Endothelial cell of umbilical vein (primary cell): ENCODE measurements around the gene ESAM. TPM values are rescaled to one million over a fixed set of nuclear protein-coding genes. Genes with fewer than 3 reads are reported as not detected.
A peak's percentile ranks its signal among the peaks of the same experiment; 100 is the strongest.

ENCODE experiments used
- BruUV-seq: library from RNA; stranded (reverse); fragments of 400-500 nt; replicated peaks from 2 replicates; lab custom pipeline; 2021; lab: Mats Ljungman, UMichigan
- CTCF ChIA-PET: fragments of 300-600, 350-600 bp; sonication (Branson Sonifier 250); formaldehyde crosslinking; loops from one replicate; lab custom pipeline; 2021; ENCODE audit warnings: antibody characterized with exemption, inconsistent platforms; lab: Charles Lee
- POLR2A ChIA-PET: fragments of 300-600, 350-600 bp; sonication (Branson Sonifier 250); formaldehyde crosslinking; loops from one replicate; lab custom pipeline; 2021; ENCODE audit warnings: antibody characterized with exemption, inconsistent platforms; lab: Charles Lee
- DNase-seq: peaks from one replicate; pipeline ENCODE4 v3.0.0-alpha.2; 2011; ENCODE audit warnings: low read depth, low spot score
- FAIRE-seq: peaks from 2 replicates; lab custom pipeline; 2011; peaks lifted over from hg19 to GRCh38; lab: Jason Lieb, UNC
- H2AFZ ChIP-seq: 2 replicates; pipeline ENCODE4 v1.6.0; 2012; ENCODE audit warnings: low read depth, low read length, control low read depth, inconsistent platforms
- H3K27ac ChIP-seq: 2 replicates; pipeline ENCODE4 v1.5.1; 2011; ENCODE audit warnings: low read depth, mild to moderate bottlenecking, control low read depth, low read length, moderate library complexity; ENCODE audit not compliant: insufficient read depth
- H3K27me3 ChIP-seq, 2 experiments: 2 replicates each; pipeline versions ENCODE4 v1.6.0 to v1.6.1; 2011; ENCODE audit warnings: low read length in 2 of 2, mixed read lengths in 1 of 2; ENCODE audit not compliant: control insufficient read depth in 2 of 2, insufficient read depth in 2 of 2
- H3K36me3 ChIP-seq, 2 experiments: 2 replicates in 1 of 2; 3 replicates in 1 of 2; pipeline ENCODE4 v1.5.1; 2011; ENCODE audit warnings: low read length in 2 of 2, mild to moderate bottlenecking in 1 of 2, moderate library complexity in 1 of 2; ENCODE audit not compliant: control insufficient read depth in 2 of 2, insufficient read depth in 2 of 2; ENCODE audit errors: extremely low read depth in 1 of 2
- H3K4me1 ChIP-seq: 3 replicates; pipeline ENCODE4 v1.5.1; 2011; ENCODE audit warnings: mild to moderate bottlenecking, low read length; ENCODE audit not compliant: control insufficient read depth, insufficient read depth; ENCODE audit errors: extremely low read depth
- H3K4me2 ChIP-seq: 2 replicates; pipeline ENCODE4 v1.6.1; 2011; ENCODE audit warnings: low read length, control low read depth, mixed read lengths; ENCODE audit not compliant: insufficient read depth
- H3K4me3 ChIP-seq, 3 experiments: fragments of 200-600 bp in 1 of 3; sonication (generic), shearing (Covaris generic) in 1 of 3; replicated peaks in 1 of 3; 2 replicates each; pipeline ENCODE4 v1.5.1; 2011 to 2016; ENCODE audit warnings: control low read depth in 3 of 3, low read length in 3 of 3, mild to moderate bottlenecking in 2 of 3, inconsistent platforms in 1 of 3, low read depth in 1 of 3, moderate library complexity in 1 of 3; ENCODE audit not compliant: insufficient read depth in 1 of 3
- H3K79me2 ChIP-seq: 2 replicates; pipeline ENCODE4 v1.6.0; 2012; ENCODE audit warnings: low read length, inconsistent platforms; ENCODE audit not compliant: control insufficient read depth, insufficient read depth
- H3K9ac ChIP-seq: replicated peaks from 2 replicates; pipeline ENCODE3; 2011; ENCODE audit warnings: low read length, control low read depth; ENCODE audit not compliant: insufficient read depth; ENCODE audit errors: extremely low read depth
- H3K9me1 ChIP-seq: replicated peaks from 3 replicates; pipeline ENCODE4 v1.6.0; 2011; ENCODE audit warnings: mild to moderate bottlenecking, low read length; ENCODE audit not compliant: control insufficient read depth, insufficient read depth; ENCODE audit errors: extremely low read depth
- H3K9me3 ChIP-seq: replicated peaks from 2 replicates; pipeline ENCODE4 v1.5.1; 2012; ENCODE audit warnings: low read length, inconsistent platforms; ENCODE audit not compliant: control insufficient read depth, insufficient read depth
- H4K20me1 ChIP-seq: replicated peaks from 2 replicates; pipeline ENCODE3; 2011; ENCODE audit warnings: mild to moderate bottlenecking, low read length; ENCODE audit not compliant: control insufficient read depth, insufficient read depth; ENCODE audit errors: extremely low read depth
- CTCF ChIP-seq, 2 donors: IDR thresholded peaks; 1 replicate in 1 of 2; 2 replicates in 1 of 2; pipeline ENCODE4 v1.5.1; 2011; ENCODE audit warnings: low read length in 2 of 2, mild to moderate bottlenecking in 2 of 2, moderate library complexity in 2 of 2, control low read depth in 1 of 2, inconsistent platforms in 1 of 2, low read depth in 1 of 2; ENCODE audit not compliant: insufficient read depth in 1 of 2; ENCODE audit errors: extremely low read depth in 1 of 2
- EZH2 ChIP-seq: IDR thresholded peaks from 2 replicates; pipeline ENCODE4 v1.6.1; 2012; ENCODE audit warnings: borderline replicate concordance, low read depth, mild to moderate bottlenecking, moderate library complexity, low read length, inconsistent platforms; ENCODE audit not compliant: severe bottlenecking
- FOS ChIP-seq: IDR thresholded peaks from 2 replicates; pipeline ENCODE4 v1.6.1; 2011; ENCODE audit warnings: mild to moderate bottlenecking, low read length, moderate library complexity, borderline replicate concordance; ENCODE audit not compliant: insufficient read depth
- GATA2 ChIP-seq: IDR thresholded peaks from 2 replicates; pipeline ENCODE4 v1.7.0; 2011; ENCODE audit warnings: low read depth, mild to moderate bottlenecking, moderate library complexity, mixed read lengths, low read length; ENCODE audit not compliant: insufficient read length, insufficient read depth
- JUN ChIP-seq: IDR thresholded peaks from 2 replicates; pipeline ENCODE4 v1.6.1; 2011; ENCODE audit warnings: borderline replicate concordance, low read depth; ENCODE audit not compliant: insufficient read length, insufficient read depth
- MAX ChIP-seq: IDR thresholded peaks from 2 replicates; pipeline ENCODE4 v1.6.1; 2011; ENCODE audit not compliant: insufficient read depth, insufficient read length
- POLR2A ChIP-seq: IDR thresholded peaks from 2 replicates; pipeline ENCODE4 v1.6.1; 2012; ENCODE audit warnings: low read depth, mild to moderate bottlenecking, control low read depth, low read length
- POLR2AphosphoS5 ChIP-seq: IDR thresholded peaks from 2 replicates; pipeline ENCODE4 v1.6.1; 2012; ENCODE audit warnings: low read depth, mild to moderate bottlenecking, control low read depth, low read length, moderate library complexity; ENCODE audit not compliant: insufficient read depth
- dilution Hi-C: fragments of 300-500 bp; cut with MboI; formaldehyde crosslinking; loops from one replicate; pipeline ENCODE4 v1.15.0; 2019; ENCODE audit warnings: low sequenced_read_pairs; ENCODE audit not compliant: extremely low pct_ligation_motif_present
- intact Hi-C: fragments of 100-400 bp; cut with micrococcal nuclease; formaldehyde crosslinking; loops from one replicate; pipeline ENCODE4 v1.10.0; 2022
- polyA plus RNA-seq, 4 experiments: library from polyadenylated mRNA; depleted of rRNA in 3 of 4; stranded (reverse) in 3 of 4; unstranded in 1 of 4; fragments of >200 nt; gene quantifications; 2 replicates each; pipeline versions ENCODE4 v1.2.1 to v1.2.3, GENCODE V29; 2011 to 2012; ENCODE audit warnings: missing spikeins in 1 of 4
- total RNA-seq: library from RNA; stranded (reverse); gene quantifications from 2 replicates; pipeline ENCODE4 v1.2.3, GENCODE V29; 2021

The ESAM gene
- total and polyA plus RNA-seq, 2 donors (not counting 3 experiments of a cell fraction or from before 2014, with no cell fraction given) = 273 to 383 TPM

GRCh38 chr11:124757320-124757719, 4.8 kb downstream of the ESAM start:
- no peak overlapping the region for H3K4me2 ChIP-seq
- ChIA-PET POLR2A (interaction anchor here (5.9 kb wide), 1 partner anchor 9 kb away, joined by 67 read pairs; no protein-coding TSS in a partner anchor), CTCF (interaction anchor here (1.4 to 13.1 kb wide), 8 partner anchors 10 to 119 kb away, joined by 4 to 301 read pairs (median 14); partner anchors contain the start of genes NRGN and VSIG2)

More at GRCh38 chr11:124757320-124757719, 4.8 kb downstream of the ESAM start:
- Histone ChIP-seq H3K4me1 (peaks cover 62% of the 10 kb centered on the region), H3K4me3 (no peak overlapping the region), H2AFZ (no peak overlapping the region), H3K27me3 (no peaks in the 10 kb centered on the region), H3K9ac (peak overlapping the region; percentile 23), H3K79me2 (peaks cover 65% of the 10 kb centered on the region), H3K27ac (peak overlapping the region; percentile 30), H4K20me1 (no peaks in the 10 kb centered on the region), H3K9me3 (no peaks in the 10 kb centered on the region), H3K9me1 (no peaks in the 10 kb centered on the region), H3K36me3 (peaks cover 21 to 38% of the 10 kb centered on the region in 2 experiments)
- dilution Hi-C loops (no loop called here), intact Hi-C loops (no loop called here)
- TF ChIP-seq GATA2 (no peak), JUN (no peak), FOS (no peak), CTCF (IDR thresholded peaks at IDR 0.05; ENCODE audit: extremely low read depth in 1 of 2, insufficient read depth in 1 of 2, low read depth in 1 of 2, low read length in 2 of 2) (no peak), MAX (no peak), POLR2A (no peak), EZH2 (no peak), POLR2AphosphoS5 (no peak)
- FAIRE-seq (no peak), DNase-seq (no peak)
- no TSS peak for BruUV-seq
